22Rv1 (cell line): ENCODE data around the gene GNAT2.

Experiments used
- H3K27ac ChIP-seq: fragments of 450-650 bp; 2 replicates; pipeline ENCODE4 v1.5.1; 2017
- ZFX ChIP-seq: fragments of 450-650 bp; IDR thresholded peaks from 2 replicates; pipeline ENCODE4 v1.6.1; 2017; ENCODE audit warnings: antibody characterized with exemption, borderline replicate concordance
- TF ChIP-seq, protein P1 (sequence below): fragments of 450-650 bp; IDR thresholded peaks from 2 replicates; pipeline ENCODE4 v1.5.1; 2017; ENCODE audit warnings: mild to moderate bottlenecking

GNAT2 gene

DNA sequence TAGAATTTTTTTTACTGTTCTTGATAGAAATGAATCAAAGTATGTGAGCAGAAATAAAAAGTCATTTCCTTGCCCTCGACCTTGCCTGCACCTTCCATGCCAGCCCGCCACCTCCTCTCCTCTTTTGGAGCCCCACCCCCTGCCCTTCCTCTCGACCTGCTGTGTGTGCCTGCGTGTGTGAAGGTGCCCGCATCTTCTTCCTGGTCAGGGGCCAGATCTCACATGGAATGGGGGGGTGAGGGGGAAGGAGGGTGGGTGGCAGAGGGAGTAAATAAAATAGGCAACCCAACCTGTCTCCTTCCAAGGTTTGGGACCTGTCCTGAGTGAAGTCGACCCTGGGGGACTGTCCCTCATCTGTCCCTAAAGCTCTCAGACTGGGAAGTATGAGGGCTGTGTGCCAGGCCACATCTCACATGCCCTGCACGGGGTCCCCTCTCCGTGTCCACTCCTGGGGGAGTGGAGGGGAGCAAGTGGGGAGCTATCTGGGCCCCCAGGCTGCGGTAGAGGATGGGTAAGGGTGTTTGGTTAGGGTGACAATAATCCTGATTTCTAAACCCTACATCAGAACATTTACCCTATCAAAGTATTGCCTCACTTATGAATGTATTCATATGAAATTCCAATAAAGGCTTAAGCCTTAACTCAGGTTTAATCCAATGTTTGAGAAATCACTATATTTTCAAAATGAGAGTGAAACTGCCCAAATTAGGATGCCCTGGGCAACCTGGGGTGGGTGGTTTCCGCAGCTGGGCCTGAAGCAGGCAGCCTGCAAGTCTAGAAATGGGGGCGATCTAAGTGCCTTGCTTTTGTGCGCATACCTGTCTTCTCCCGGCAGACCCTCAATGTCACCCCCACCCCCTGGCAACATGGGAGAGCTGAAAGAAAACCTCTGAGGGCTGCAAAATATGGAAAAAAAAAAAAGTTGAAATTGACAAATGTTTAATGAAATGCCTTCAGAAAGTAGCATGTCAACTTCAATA is 15.6 kb upstream of the GNAT2 start:
- no peak for TF ChIP-seq ZFX
- TF ChIP-seq, protein P1, sequence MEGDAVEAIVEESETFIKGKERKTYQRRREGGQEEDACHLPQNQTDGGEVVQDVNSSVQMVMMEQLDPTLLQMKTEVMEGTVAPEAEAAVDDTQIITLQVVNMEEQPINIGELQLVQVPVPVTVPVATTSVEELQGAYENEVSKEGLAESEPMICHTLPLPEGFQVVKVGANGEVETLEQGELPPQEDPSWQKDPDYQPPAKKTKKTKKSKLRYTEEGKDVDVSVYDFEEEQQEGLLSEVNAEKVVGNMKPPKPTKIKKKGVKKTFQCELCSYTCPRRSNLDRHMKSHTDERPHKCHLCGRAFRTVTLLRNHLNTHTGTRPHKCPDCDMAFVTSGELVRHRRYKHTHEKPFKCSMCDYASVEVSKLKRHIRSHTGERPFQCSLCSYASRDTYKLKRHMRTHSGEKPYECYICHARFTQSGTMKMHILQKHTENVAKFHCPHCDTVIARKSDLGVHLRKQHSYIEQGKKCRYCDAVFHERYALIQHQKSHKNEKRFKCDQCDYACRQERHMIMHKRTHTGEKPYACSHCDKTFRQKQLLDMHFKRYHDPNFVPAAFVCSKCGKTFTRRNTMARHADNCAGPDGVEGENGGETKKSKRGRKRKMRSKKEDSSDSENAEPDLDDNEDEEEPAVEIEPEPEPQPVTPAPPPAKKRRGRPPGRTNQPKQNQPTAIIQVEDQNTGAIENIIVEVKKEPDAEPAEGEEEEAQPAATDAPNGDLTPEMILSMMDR = no peak
- no peak overlapping the region for H3K27ac ChIP-seq

GRCh38 chr1:109634292-109634691 is 14.9 kb upstream of the GNAT2 start:
- no peak overlapping the region for H3K27ac ChIP-seq
- no peak for TF ChIP-seq ZFX
- TF ChIP-seq, protein P1 = no peak

GRCh38 chr1:109632671-109633346 is 13.4 kb upstream of the GNAT2 start:
- peak overlapping the region; percentile 44 for H3K27ac ChIP-seq
- TF ChIP-seq, protein P1 = no peak
- no peak for TF ChIP-seq ZFX

DNA sequence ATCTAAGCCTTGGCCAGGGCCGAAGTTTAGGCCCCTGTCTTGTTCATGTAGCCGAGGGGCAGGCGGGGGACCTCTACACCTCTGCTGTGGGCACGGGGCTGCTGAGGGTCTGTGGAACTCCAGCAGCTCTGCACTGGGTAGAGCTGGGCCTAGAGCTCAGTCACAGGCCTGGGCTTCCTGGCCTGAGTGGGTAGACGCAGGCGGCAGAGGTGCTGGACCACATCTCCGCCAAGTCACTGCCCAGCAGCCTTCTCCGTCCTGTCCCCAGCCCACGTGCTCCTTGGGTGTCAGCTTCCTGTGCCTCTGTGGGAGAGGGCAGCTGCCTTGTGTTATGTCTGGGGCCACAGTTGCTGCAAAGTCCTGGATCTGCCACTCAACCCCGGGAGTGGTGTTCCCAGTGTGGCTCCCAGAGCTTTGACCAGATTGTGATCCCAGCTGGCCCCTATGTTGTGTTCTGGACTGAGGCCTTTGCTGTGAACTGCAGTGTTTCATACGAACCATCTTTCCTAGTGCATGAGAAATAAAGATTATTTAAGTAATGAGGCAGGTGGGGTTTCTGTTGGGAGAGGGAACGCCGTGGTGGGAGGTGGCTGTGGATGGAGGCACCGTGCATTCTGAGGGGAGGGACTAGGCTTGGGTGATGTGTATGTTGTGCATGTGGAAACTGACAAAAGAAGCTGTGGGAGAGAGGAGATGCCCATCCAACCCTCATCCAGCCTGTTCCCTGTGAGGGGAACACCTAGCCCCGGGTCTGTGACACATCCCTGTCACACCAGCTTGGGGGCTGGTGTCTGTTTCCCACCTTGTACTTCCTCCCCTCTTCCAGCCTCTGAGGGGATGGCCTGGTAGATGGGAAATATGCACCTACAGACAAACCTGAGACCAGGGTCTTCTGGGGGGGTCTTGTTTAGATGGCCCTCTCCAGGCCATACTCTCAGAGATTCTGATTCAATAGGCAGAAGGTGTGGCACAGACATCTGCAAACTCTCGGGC is 12.4 kb upstream of the GNAT2 start:
- TF ChIP-seq, protein P1 = no peak
- no peak for TF ChIP-seq ZFX

GRCh38 chr1:109630898-109631512 is 11.6 kb upstream of the GNAT2 start:
- no peak overlapping the region for H3K27ac ChIP-seq
- TF ChIP-seq, protein P1 = no peak
- TF ChIP-seq ZFX = no peak

More for the DNA sequence above, 12.4 kb upstream of the GNAT2 start:
- peak overlapping the region; percentile 44 for H3K27ac ChIP-seq

DNA sequence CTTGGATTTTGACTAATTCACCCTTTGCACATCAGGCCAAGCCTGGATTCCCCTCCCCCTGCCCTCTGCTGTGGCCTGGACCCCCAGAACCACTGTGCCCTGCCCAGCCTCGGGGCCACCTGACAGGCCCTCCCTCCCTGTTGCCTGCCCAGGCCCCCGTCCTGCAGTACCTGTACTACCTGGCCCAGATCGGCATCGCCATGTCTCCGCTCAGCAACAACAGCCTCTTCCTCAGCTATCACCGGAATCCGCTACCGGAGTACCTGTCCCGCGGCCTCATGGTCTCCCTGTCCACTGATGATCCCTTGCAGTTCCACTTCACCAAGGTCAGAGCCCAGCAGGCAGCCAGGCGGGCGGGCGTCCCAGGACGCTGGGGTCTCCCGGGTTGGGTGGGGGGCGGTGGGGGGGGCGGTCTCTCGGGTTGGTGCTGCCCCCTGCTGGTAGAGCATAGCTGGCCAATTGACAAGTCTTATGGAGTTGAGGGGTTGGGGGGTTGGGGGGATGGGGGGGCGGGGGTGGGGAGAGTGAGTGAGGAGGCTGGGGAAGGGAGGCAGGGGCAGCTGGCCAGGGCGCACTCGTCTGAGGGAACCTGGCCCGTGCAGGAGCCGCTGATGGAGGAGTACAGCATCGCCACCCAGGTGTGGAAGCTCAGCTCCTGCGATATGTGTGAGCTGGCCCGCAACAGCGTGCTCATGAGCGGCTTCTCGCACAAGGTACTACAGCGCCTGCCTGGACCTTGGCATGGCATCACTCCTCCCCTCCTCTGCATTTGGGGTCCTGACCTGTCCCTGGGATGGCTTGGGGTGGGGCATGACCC is 10.9 kb upstream of the GNAT2 start:
- TF ChIP-seq, protein P1 = peak; percentile 46
- no peak for TF ChIP-seq ZFX
- no peak overlapping the region for H3K27ac ChIP-seq
